Mucosa of stomach (tissue), 1 donor: ENCODE data around the gene BCL7A.

ENCODE experiments used
- H3K27me3 ChIP-seq: one replicate; pipeline ENCODE4 v1.7.0; 2013; ENCODE audit warnings: mild to moderate bottlenecking, low read length; ENCODE audit not compliant: control insufficient read depth, insufficient read depth
- H3K36me3 ChIP-seq: one replicate; pipeline ENCODE4 v1.7.0; 2013; ENCODE audit warnings: low read length; ENCODE audit not compliant: control insufficient read depth, insufficient read depth
- H3K4me1 ChIP-seq: one replicate; pipeline ENCODE4 v1.7.0; 2013; ENCODE audit warnings: mild to moderate bottlenecking, low read length; ENCODE audit not compliant: control insufficient read depth, insufficient read depth
- H3K4me3 ChIP-seq: one replicate; pipeline ENCODE4 v1.7.0; 2013; ENCODE audit warnings: low read length
- H3K9ac ChIP-seq: one replicate; pipeline ENCODE4 v1.7.0; 2013; ENCODE audit warnings: mild to moderate bottlenecking, low read length, moderate library complexity
- H3K9me3 ChIP-seq: one replicate; pipeline ENCODE4 v1.7.0; 2013; ENCODE audit warnings: mild to moderate bottlenecking, low read length, moderate library complexity; ENCODE audit not compliant: control insufficient read depth
- donor health status: Pancreatic carcinoma.

BCL7A gene

DNA sequence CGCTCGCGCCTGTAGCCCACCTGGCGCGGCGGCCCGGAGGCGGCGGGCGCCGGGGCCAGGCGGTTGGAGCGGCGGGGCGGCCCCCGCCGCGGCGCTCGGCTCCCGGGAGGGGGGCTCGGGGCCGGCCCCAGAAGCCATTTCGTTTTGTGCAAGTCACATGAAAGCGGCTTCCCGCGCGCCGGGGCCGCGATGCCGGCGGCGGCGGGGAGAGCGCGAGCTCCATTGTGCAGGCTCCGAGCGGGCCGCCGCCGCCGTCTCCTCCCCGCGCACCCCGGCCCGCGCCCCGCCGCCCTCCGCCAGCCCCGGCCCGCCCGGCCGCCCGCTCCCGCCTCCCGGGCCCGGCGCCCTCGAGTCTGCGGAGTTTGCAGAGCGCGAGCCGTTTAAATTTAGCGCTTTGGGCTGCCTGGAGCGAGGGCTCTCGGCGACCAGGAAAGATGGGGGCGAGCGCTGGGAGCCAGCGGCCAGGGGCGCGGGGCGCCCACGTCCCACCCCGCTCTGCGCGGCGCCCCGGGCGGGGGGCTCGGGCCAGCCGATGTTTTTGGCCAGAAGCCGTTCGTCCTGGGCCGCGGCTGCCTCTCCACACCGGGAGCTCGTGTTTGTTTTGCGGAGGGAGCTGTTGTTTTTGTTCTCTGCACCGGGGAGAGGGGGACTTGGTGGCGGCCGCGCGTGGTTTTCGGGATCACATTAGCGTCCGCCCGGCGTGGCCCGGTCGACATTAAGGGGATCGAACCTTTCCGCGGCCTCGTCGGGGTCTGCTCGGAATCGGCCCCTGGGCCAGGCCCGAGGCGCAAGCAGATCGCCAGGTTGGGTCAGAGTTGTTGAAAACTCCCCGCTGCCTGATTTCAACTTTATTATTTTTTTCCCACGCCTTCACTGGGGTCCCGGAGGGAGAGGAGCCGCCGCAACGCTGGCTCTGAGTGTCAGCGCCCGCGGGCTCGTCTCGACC is 982 bp downstream of the BCL7A start:
- H3K9me3 ChIP-seq, result no peaks in the 10 kb centered on the region
- H3K4me1 ChIP-seq, result peaks cover 19% of the 10 kb centered on the region
- no peaks in the 10 kb centered on the region for H3K36me3 ChIP-seq
- peak overlapping the region; percentile 41 for H3K4me3 ChIP-seq
- H3K27me3 ChIP-seq, result peaks cover 9% of the 10 kb centered on the region
- peak overlapping the region; percentile 59 for H3K9ac ChIP-seq

DNA sequence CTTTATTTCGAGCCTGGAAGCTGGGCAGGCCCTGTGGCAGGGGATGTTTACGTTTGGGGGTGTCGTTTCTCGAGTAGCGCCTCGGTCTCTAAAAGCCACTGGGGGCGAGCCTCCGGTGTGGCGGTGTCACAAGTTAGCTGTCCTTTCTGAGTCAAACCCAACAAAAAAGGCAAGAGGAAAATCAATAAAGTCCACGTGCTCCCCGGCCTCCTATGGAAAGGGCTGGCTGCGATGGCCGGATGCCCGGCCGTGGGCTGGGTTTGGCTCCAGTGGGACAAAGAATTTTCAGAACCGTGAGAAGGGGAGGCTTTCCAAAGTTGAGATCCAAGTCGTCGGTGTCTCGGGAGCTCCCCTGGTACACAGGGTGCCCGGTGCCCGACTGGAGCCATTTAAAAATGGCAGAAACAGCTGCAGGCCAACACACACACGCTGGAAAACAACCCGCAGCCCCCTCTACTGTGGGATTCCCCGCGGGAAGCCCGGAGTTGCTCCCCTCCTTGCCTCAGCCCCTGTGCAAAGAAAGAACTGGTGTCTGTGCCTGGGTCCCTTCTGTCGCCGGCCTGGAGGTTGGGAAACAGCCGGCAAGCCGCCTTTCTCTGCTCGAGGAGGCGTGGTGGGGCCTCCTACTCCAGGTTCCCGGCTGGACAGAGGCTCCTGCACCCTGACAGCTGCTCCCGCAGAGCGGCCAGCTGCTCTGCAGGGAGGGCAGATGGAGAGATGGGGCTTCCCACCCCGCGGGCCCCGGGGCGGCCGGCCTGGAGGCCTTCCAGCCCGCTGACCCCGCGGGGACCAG is 1.9 kb downstream of the BCL7A start:
- H3K4me1 ChIP-seq, result peaks cover 19% of the 10 kb centered on the region
- H3K4me3 ChIP-seq, result peak overlapping the region; percentile 41
- peak overlapping the region; percentile 59 for H3K9ac ChIP-seq

DNA sequence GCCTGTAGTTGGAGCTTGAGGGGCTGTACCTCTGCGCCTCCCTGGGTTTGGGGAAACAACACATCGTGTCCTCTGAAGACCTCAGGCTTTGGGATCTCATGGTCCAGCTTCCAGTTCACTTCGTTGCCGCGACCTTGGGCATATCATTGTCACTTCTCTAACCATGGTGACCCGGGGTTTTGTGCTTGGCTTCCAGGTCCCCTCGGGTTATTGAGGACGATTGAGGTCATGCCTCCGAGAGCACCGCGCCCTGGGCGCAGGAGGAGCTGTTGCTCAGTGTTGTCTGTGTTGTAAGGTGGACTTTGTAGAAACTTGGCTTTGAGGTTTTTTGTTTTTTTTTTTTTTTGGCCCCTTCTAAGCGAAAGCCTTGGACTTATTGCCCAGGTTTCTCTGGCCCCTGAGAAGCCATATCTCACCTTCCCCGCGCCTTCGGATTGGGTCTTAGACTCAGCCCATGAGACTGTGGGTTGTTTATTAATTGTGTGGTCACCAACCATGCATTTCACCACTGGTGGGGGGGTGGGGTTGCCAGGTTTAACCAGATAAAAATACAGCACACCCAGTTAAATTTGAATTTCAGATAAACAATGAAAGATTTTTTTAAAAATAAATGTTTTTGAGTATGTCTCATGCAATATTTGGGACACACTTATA is 2.6 kb downstream of the BCL7A start:
- peaks cover 9% of the 10 kb centered on the region for H3K27me3 ChIP-seq
- H3K4me3 ChIP-seq, result peak overlapping the region; percentile 41
- peaks cover 19% of the 10 kb centered on the region for H3K4me1 ChIP-seq
- no peaks in the 10 kb centered on the region for H3K36me3 ChIP-seq
- peak overlapping the region; percentile 59 for H3K9ac ChIP-seq
- H3K9me3 ChIP-seq, result no peaks in the 10 kb centered on the region

More for the DNA sequence above, 1.9 kb downstream of the BCL7A start:
- Histone ChIP-seq H3K36me3 (no peaks in the 10 kb centered on the region), H3K27me3 (peaks cover 9% of the 10 kb centered on the region), H3K9me3 (no peaks in the 10 kb centered on the region)

DNA sequence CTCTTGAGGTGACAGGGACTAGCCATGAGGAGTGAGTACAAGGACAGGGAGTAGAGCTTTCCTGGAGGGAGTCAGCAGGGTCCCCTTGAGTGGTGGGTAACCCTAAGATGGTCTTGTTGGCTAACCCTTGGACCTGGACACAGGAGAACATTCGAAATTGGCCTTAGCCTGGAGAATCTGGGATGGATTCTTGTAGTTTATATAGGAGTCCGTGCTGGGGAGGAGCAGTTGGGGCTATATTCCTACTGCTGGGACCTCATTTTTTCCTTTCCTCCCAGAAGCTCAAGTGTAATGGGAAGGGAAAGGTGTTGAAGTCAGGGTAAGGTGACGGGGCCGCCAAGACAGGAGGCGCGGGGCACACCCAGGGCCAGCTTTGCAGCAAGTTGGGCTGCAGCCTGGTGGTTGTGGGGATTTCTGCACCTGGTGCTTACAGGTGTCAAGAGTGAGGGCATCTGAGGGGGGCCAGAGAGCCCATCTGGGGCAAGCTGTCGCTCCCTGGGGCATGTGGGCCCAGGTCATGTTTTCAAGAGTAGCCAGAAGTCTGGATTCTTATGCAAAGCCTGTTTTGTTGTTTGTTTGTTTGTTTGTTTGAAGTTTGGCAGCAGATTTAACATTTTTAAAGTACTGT is 5.1 kb downstream of the BCL7A start:
- Histone ChIP-seq H3K4me3 (no peak overlapping the region), H3K4me1 (peaks cover 11% of the 10 kb centered on the region), H3K9ac (no peak overlapping the region)

DNA sequence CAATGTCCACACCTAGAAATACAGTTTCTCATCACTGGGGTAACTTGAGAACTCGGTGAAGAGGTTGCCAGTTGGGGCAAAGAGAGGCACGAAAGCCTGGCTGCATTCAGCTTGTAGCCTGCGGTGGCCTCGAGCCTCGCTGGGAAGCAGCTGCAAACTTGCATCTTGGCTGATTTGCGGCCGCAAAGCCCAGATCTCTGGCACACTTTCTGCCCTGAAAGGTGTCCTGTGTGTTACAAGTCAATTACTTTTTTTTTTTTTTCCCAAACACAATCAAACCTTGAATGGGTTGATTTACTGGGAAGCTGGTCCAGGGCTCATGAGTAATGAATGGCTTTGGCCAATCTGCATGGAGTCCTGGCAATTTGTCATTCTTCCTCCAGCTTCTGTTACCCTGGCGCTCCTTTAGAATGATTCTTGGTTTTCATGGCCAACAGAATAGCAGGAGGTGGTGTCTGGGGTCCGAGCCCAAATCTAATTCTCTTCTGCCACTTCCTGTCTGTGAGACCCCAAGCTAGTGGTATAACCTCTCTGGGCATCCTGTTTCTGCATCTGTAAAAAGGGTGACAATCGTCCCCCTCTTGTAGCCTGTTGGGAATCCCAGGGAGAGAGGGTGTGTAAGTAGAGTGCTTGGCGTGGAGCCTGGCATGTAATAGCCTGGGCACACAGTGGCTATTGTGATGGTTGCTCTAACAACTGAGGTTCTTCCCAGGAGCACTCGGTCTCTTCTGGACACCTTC is 6.7 kb downstream of the BCL7A start:
- Histone ChIP-seq H3K36me3 (no peaks in the 10 kb centered on the region), H3K4me3 (no peak overlapping the region), H3K4me1 (peaks cover 10% of the 10 kb centered on the region), H3K9ac (no peak overlapping the region), H3K27me3 (no peaks in the 10 kb centered on the region), H3K9me3 (no peaks in the 10 kb centered on the region)

More for the DNA sequence above, 5.1 kb downstream of the BCL7A start:
- no peaks in the 10 kb centered on the region for H3K27me3 ChIP-seq
- no peaks in the 10 kb centered on the region for H3K9me3 ChIP-seq
- H3K36me3 ChIP-seq, result no peaks in the 10 kb centered on the region

DNA sequence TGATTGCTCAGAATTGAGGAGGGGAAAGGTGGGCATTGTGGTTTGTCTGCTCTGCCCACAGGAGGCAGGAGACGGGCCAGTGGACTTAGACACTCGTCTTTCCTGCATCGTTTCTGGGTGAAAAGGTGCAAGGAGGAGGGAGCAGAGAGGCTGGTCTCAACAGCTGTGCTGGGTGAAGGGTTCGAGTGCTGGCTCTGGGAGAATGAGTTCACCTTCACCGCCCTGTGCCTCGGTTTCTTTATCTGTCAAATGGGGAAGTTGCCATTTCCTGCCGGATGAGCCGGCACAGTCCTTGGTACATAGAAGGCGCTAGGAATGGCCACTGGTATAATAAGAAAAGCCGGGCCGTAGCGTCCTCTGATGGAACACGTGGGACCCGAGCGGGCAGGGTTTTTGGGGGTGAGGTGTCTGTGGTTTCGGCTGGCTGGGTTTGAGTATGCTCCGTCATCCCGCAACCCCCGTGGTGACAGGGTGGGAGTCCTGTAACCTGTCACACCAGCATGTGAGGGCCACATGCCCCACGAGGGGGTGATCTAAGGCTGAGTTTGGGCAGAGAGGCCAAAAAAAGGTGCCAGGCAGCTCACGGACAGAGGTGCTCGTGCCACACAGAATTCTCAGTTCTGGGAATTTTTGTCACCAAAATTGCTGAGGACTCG is 7.3 kb downstream of the BCL7A start:
- Histone ChIP-seq H3K36me3 (no peaks in the 10 kb centered on the region), H3K4me1 (peaks cover 3% of the 10 kb centered on the region), H3K4me3 (no peak overlapping the region), H3K9me3 (no peaks in the 10 kb centered on the region), H3K27me3 (no peaks in the 10 kb centered on the region), H3K9ac (no peak overlapping the region)

DNA sequence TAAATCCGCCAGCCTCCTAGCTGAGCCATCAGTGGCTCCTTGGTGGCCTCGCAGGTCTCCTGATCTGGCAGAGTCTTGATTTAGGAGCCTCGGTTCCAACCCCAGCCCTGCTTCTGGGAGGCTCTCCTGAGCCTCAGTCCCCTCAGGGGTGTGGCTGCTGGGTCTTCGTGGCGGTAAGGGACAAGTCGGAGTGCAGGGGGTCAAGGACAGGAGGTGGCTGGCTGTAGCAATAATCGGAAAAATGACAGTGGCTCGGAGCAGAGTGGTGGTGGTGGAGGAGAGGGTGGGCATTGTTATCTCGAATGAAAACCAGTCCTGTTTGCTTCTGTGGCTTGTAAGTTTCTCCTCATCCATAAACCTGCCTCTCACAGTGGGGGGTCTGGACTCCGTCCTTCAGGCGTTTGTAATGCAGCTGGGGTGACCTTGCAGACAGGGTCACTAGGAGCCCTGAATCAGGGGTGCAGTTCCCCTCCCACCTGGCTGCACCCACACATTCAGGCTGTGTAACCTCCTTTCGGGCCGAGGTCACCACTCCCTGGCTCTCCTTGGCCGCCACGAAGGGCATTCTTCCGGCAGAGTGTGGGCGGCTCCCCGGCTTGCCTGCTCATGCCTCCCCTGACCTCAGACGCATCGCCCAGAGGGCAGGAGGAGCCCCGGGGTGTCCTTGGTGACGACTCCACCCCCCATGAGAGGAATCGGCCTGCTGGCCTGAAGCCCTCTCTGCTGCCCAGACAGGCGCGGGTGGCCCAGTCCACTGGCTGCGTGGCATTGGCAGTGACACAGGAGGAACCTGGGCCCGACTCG is 8.1 kb downstream of the BCL7A start:
- H3K36me3 ChIP-seq, result no peaks in the 10 kb centered on the region
- no peak overlapping the region for H3K4me3 ChIP-seq
- H3K9ac ChIP-seq, result no peak overlapping the region
- H3K27me3 ChIP-seq, result no peaks in the 10 kb centered on the region
- H3K9me3 ChIP-seq, result no peaks in the 10 kb centered on the region
- H3K4me1 ChIP-seq, result no peaks in the 10 kb centered on the region

DNA sequence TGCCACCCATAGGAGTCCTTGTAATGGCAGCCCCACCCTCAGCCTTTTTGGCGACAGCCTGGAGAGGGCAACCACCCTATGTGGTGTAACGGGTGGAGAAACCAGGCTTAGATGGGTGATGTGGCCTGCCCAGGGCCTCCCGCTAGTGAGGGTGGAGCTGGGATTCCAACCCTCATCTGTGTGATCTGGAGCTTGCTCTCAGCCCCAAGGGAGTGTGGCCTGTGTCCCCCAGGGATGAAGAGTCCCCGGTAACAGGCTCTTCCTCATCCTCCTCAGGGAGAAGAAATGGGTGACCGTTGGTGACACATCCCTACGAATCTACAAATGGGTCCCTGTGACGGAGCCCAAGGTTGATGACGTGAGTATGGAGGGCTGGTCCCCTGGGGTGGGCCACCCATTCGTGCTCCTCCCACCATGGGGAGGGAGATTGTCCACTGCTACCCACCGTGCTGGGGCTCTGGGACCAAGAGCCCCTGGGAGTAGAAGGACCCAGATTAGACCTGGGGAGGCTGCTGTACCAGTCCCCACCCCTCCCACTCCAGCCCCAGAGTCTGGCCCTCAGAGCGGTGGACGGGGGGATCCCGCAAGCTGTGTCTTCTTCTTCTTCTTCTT is 8.8 kb downstream of the BCL7A start:
- Histone ChIP-seq H3K9me3 (no peaks in the 10 kb centered on the region), H3K4me3 (no peak overlapping the region), H3K9ac (no peak overlapping the region), H3K36me3 (no peaks in the 10 kb centered on the region), H3K4me1 (no peaks in the 10 kb centered on the region), H3K27me3 (no peaks in the 10 kb centered on the region)

DNA sequence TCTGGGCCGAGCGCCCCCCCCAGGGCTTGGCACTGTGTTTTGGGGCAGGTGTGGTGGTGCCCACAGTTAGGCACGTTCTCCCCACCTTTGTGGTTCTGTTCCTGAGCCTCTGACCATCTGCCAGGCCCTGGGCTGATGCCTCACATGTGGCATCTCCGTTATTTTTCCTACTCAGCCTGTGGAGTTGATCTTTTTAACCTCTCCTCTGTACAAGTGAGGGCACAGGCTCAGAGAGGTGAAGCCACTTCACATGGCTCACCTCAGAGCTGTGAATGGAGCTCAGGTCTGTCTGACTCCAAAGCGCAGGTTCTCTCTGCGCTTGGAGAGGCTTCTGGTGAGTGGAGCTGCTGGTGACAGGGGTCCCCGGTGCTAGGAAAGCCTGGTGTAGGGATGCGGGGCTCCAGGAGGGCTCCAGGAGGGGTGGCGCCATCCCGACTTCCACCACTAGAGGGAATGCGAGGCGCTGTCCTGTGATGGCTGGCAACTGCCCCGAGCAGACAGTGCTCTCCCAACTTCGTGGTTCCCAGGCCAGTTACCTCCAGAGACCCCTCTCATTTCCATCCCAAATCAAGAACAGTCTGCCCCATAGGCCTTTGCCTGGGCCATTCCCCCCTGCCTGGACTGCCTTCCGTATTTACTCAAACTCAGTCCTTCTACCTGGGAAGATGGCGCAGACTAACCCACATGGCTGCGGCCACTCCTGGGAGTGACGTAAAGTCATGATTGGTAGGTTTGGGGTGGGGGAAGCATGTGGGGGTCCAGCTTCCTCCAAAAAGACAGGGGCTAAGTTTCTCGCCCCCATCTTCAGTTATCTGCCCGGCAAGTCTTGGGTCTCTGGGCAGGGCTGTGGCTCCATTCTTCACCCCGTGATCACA is 9.9 kb downstream of the BCL7A start:
- no peaks in the 10 kb centered on the region for H3K36me3 ChIP-seq

More for the DNA sequence above, 9.9 kb downstream of the BCL7A start:
- Histone ChIP-seq H3K27me3 (no peaks in the 10 kb centered on the region), H3K4me3 (no peak overlapping the region), H3K9me3 (no peaks in the 10 kb centered on the region), H3K4me1 (no peaks in the 10 kb centered on the region), H3K9ac (no peak overlapping the region)
